ENCODE results near the gene TTPAL.

- TF ChIP-seq CTCF (IDR thresholded peaks at IDR 0.05): no peak
- TF ChIP-seq ZFX (IDR thresholded peaks at IDR 0.05; ENCODE audit: borderline replicate concordance): no peak
These were observed 2.5 kb downstream of the TTPAL start for GRCh38 chr20:44478206-44478605.
